PC-9 (cell line): ENCODE data around the gene C17orf113. TPM values are rescaled to one million over a fixed set of nuclear protein-coding genes. Genes with fewer than 3 reads are reported as not detected.

Experiments used
- BruUV-seq: library from RNA; stranded (reverse); fragments of 400-500 nt; replicated peaks from 2 replicates; lab custom pipeline; 2021; lab: Mats Ljungman, UMichigan
- CTCF ChIA-PET: fragments of 300-600 bp; sonication (Branson Sonifier 250); formaldehyde crosslinking; loops from one replicate; lab custom pipeline; 2022; ENCODE audit warnings: antibody characterized with exemption; lab: Charles Lee
- POLR2A ChIA-PET: fragments of 300-600 bp; sonication (Branson Sonifier 250); formaldehyde crosslinking; loops from one replicate; lab custom pipeline; 2022; ENCODE audit warnings: antibody characterized with exemption; ENCODE audit not compliant: unreplicated experiment; lab: Charles Lee
- DNase-seq, 2 experiments: peaks; one replicate each; pipeline versions ENCODE4 v3.0.0 to v3.0.0-alpha.2; 2015 to 2022; ENCODE audit warnings: mixed read lengths in 1 of 2
- H2AFZ ChIP-seq: fragments of 200-600 bp; sonication (generic); 2 replicates; pipeline ENCODE4 v1.8.1; 2017; ENCODE audit warnings: antibody characterized with exemption
- H3F3A ChIP-seq: fragments of 200-600 bp; sonication (generic); 2 replicates; pipeline ENCODE4 v1.8.1; 2017; ENCODE audit warnings: antibody characterized with exemption, mild to moderate bottlenecking, low read depth; ENCODE audit not compliant: insufficient read depth
- H3K27ac ChIP-seq: fragments of 200-600 bp; sonication (generic); 2 replicates; pipeline ENCODE4 v1.6.1; 2016; ENCODE audit warnings: mixed run types
- H3K27me3 ChIP-seq: fragments of 200-600 bp; sonication (generic); 2 replicates; pipeline ENCODE4 v1.6.1; 2016; ENCODE audit warnings: low read depth, mixed run types; ENCODE audit not compliant: insufficient read depth
- H3K36me3 ChIP-seq: fragments of 200-600 bp; sonication (generic); 2 replicates; pipeline ENCODE4 v1.6.1; 2016; ENCODE audit warnings: low read depth, mixed run types
- H3K4me1 ChIP-seq: fragments of 200-600 bp; sonication (generic); replicated peaks from 2 replicates; pipeline ENCODE4 v1.6.1; 2016; ENCODE audit warnings: mixed run types; ENCODE audit not compliant: insufficient read depth
- H3K4me2 ChIP-seq: fragments of 200-600 bp; sonication (generic); 2 replicates; pipeline ENCODE4 v1.6.1; 2017; ENCODE audit warnings: mixed run types
- H3K4me3 ChIP-seq: fragments of 200-600 bp; sonication (generic); 2 replicates; pipeline ENCODE4 v1.6.1; 2016; ENCODE audit warnings: mixed run types
- H3K79me2 ChIP-seq: fragments of 200-600 bp; sonication (generic); 2 replicates; pipeline ENCODE4 v1.6.1; 2017; ENCODE audit warnings: low read depth, mixed run types
- H3K9me2 ChIP-seq: fragments of 200-600 bp; sonication (generic); 2 replicates; pipeline ENCODE4 v1.8.1; 2017; ENCODE audit warnings: mild to moderate bottlenecking; ENCODE audit not compliant: insufficient read depth
- H3K9me3 ChIP-seq: fragments of 200-600 bp; sonication (generic); 2 replicates; pipeline ENCODE4 v1.8.1; 2016; ENCODE audit warnings: low read depth; ENCODE audit not compliant: insufficient read depth
- H4K20me1 ChIP-seq: fragments of 200-600 bp; sonication (generic); 2 replicates; pipeline ENCODE4 v1.8.1; 2017; ENCODE audit not compliant: insufficient read depth
- EZH2 ChIP-seq: fragments of 200-600 bp; sonication (generic); IDR thresholded peaks from 2 replicates; pipeline ENCODE4 v1.8.0; 2017; ENCODE audit warnings: antibody characterized with exemption, low read depth
- intact Hi-C: fragments of 100-400 bp; cut with micrococcal nuclease; formaldehyde crosslinking; loops from one replicate; pipeline ENCODE4 v1.10.0; 2022; ENCODE audit not compliant: unreplicated experiment
- total RNA-seq: library from RNA; stranded (reverse); gene quantifications from 2 replicates; pipeline ENCODE4 v1.2.3, GENCODE V29; 2021
- TF ChIP-seq, protein P1 (sequence below): fragments of 200-600 bp; sonication (generic); conservative IDR thresholded peaks from 2 replicates; pipeline ENCODE4 v1.6.1; 2017; ENCODE audit warnings: mixed run types, antibody characterized with exemption, mild to moderate bottlenecking, moderate library complexity

Gene C17orf113
- total RNA-seq, 1 experiment from 2014 or later = 3.4 TPM

DNA sequence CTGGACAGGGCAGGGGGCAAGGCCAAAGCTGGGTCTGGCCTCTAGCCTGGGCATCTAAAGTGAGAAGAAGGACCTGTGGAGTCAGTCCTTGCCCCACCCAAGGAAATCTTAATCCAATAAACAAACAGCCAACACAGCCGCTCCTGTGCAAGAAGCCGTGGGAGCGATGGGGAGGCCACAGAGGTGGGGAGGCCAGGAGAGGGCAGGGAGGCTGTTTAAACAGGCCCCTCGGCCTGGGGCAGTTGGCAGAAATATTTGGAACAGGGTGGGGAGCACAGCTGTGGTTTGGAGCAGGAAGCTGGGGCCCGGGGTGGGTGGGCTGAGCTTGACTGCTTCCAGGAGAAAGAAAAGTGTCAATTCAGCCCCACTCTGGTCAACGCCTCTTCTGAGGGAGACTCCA lies 42.5 kb upstream of the C17orf113 start:
- DNase-seq = no peak
- no peaks in the 10 kb centered on the region for H3K79me2 ChIP-seq
- no peaks in the 10 kb centered on the region for H3K4me1 ChIP-seq
- H3K27ac ChIP-seq = no peak overlapping the region
- H3K36me3 ChIP-seq = no peaks in the 10 kb centered on the region
- ChIA-PET POLR2A (interaction anchor here (0.6 kb wide), 1 partner anchor 320 kb away, joined by 9 read pairs; no protein-coding TSS in a partner anchor), CTCF (interaction anchor here (0.6 kb wide), 1 partner anchor 13 kb away, joined by 5 read pairs; no protein-coding TSS in a partner anchor)
- H3K27me3 ChIP-seq = peaks cover 6% of the 10 kb centered on the region
- H3K9me3 ChIP-seq = no peaks in the 10 kb centered on the region
- H3F3A ChIP-seq = peaks cover under 1% of the 10 kb centered on the region; the same call in 1 of the 2 replicates
- intact Hi-C loops = no loop called here
- no peaks in the 10 kb centered on the region for H3K9me2 ChIP-seq
- H3K4me3 ChIP-seq = no peak overlapping the region
- no peak overlapping the region for H2AFZ ChIP-seq
- TF ChIP-seq, protein P1, sequence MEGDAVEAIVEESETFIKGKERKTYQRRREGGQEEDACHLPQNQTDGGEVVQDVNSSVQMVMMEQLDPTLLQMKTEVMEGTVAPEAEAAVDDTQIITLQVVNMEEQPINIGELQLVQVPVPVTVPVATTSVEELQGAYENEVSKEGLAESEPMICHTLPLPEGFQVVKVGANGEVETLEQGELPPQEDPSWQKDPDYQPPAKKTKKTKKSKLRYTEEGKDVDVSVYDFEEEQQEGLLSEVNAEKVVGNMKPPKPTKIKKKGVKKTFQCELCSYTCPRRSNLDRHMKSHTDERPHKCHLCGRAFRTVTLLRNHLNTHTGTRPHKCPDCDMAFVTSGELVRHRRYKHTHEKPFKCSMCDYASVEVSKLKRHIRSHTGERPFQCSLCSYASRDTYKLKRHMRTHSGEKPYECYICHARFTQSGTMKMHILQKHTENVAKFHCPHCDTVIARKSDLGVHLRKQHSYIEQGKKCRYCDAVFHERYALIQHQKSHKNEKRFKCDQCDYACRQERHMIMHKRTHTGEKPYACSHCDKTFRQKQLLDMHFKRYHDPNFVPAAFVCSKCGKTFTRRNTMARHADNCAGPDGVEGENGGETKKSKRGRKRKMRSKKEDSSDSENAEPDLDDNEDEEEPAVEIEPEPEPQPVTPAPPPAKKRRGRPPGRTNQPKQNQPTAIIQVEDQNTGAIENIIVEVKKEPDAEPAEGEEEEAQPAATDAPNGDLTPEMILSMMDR = no peak
- TF ChIP-seq EZH2 = no peak
- BruUV-seq = no TSS peak
- H4K20me1 ChIP-seq = no peaks in the 10 kb centered on the region
- no peak overlapping the region for H3K4me2 ChIP-seq

DNA sequence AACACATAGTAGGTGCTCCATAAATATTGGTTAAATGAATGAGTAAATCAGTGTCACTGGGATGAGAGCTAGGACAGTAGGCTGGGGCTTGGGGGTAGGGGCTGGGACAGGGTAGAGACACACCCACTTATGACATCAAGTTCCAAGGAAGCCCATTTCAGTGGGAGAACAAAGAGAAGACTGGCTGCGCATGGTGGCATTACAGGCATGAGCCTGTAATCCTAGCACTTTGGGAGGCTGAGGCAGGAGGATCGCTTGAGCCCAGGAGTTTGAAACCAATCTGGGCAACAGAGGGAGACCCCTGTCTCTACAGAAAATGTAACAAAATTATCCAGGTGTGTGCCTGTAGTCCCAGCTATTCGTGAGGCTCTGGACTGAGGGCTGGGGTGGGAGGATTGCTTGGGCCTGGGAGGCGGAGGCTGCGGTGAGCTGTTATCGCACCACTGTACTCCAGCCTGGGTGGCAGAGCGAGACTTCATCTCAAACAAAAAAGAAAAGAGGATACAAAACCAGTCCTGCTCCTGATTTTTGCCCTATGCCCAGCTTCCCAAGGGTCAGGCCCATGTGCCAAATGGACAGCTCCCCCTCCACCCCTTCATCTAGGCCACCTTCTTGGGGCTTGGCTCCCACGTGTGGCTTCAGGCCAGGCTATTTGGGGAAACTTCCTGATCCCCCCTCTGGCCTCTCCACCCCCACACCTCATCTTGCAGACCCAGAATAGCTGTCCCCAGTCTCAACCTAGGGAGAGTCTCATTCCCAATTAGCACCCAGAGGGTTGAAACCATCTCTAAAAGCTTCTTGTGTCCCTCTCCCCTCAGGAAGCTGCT lies 40.8 kb upstream of the C17orf113 start:
- POLR2A ChIA-PET = no interaction called here
- Histone ChIP-seq H3K9me2 (no peaks in the 10 kb centered on the region), H3F3A (peaks cover 11% of the 10 kb centered on the region; the same call in 1 of the 2 replicates), H3K4me1 (no peaks in the 10 kb centered on the region), H3K79me2 (no peaks in the 10 kb centered on the region), H4K20me1 (no peaks in the 10 kb centered on the region), H3K4me3 (no peak overlapping the region), H3K27ac (no peak overlapping the region), H3K4me2 (no peak overlapping the region), H3K36me3 (no peaks in the 10 kb centered on the region), H3K27me3 (no peaks in the 10 kb centered on the region), H3K9me3 (no peaks in the 10 kb centered on the region), H2AFZ (no peak overlapping the region)
- CTCF ChIA-PET = no interaction called here
- no TSS peak for BruUV-seq
- intact Hi-C loops = no loop called here
- TF ChIP-seq, protein P1 = no peak
- TF ChIP-seq EZH2 = no peak
- no peak for DNase-seq

DNA sequence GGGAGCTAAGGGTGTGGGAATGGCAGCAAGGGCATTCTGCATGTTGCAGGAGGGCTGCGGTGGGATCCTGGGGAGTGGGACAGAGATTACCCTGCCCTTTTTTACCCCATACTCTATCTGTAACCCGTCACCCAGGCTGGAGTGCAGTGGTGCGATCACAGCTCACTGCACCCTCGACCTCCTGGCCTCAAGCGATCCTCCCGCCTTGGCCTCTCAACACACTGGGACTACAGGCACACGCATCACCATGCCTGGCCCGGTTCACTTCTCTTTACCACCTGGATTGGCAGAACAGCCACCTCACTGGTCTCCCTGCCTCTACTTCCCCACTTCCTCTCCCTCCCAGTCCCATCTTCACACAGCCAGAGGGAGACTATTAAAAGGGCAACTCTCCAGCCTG lies 38.3 kb upstream of the C17orf113 start:
- intact Hi-C loops = no loop called here
- no peak overlapping the region for H3K27ac ChIP-seq
- no peak overlapping the region for H2AFZ ChIP-seq
- ChIA-PET CTCF (no interaction called here), POLR2A (interaction anchor here (0.5 kb wide), 1 partner anchor 241 kb away, joined by 4 read pairs; no protein-coding TSS in a partner anchor)
- no peaks in the 10 kb centered on the region for H4K20me1 ChIP-seq
- TF ChIP-seq, protein P1 = no peak
- no peak for TF ChIP-seq EZH2
- H3K36me3 ChIP-seq = no peaks in the 10 kb centered on the region
- H3K9me2 ChIP-seq = no peaks in the 10 kb centered on the region
- peaks cover 11% of the 10 kb centered on the region; the same call in 1 of the 2 replicates for H3F3A ChIP-seq
- no peaks in the 10 kb centered on the region for H3K9me3 ChIP-seq
- no peaks in the 10 kb centered on the region for H3K27me3 ChIP-seq
- no peaks in the 10 kb centered on the region for H3K4me1 ChIP-seq
- no peaks in the 10 kb centered on the region for H3K79me2 ChIP-seq
- no peak for DNase-seq
- H3K4me2 ChIP-seq = no peak overlapping the region
- no peak overlapping the region for H3K4me3 ChIP-seq
- BruUV-seq = no TSS peak
